Gastroesophageal sphincter (tissue), 4 donors: ENCODE results near the gene PROSER1. TPM values are rescaled to one million over a fixed set of nuclear protein-coding genes. Genes with fewer than 3 reads are reported as not detected.

Source experiments
- ATAC-seq: fragments of 150-250 bp; one replicate; pipeline ENCODE4 v1.9.1; 2016; ENCODE audit warnings: mild to moderate bottlenecking, moderate library complexity
- H3K27ac ChIP-seq, 4 donors: fragments of 200-600 bp; sonication (generic) in 3 of 4; 1 replicate in 3 of 4; 2 replicates in 1 of 4; pipeline ENCODE4 v1.5.1; 2016 to 2019
- H3K27me3 ChIP-seq: fragments of 200-600 bp; sonication (generic); one replicate; pipeline ENCODE4 v1.5.1; 2019
- H3K36me3 ChIP-seq, 2 donors: fragments of 200-600 bp; sonication (generic); one replicate each; pipeline ENCODE4 v1.5.1; 2019; ENCODE audit warnings: control low read depth in 1 of 2
- H3K4me1 ChIP-seq, 3 donors: fragments of 200-600 bp; sonication (generic); 1 replicate in 2 of 3; 2 replicates in 1 of 3; pipeline ENCODE4 v1.5.1; 2016 to 2019; ENCODE audit warnings: control low read depth in 2 of 3
- H3K4me3 ChIP-seq, 2 donors: fragments of 200-600 bp; sonication (generic); one replicate each; pipeline ENCODE4 v1.5.1; 2019; ENCODE audit warnings: mild to moderate bottlenecking in 1 of 2, moderate library complexity in 1 of 2
- H3K9me3 ChIP-seq, 3 donors: fragments of 200-600 bp; sonication (generic); one replicate each; pipeline ENCODE4 v1.5.1; 2017 to 2019; ENCODE audit warnings: control low read depth in 2 of 3
- CTCF ChIP-seq, 4 experiments: fragments of 200-600 bp in 2 of 4; fragments of 450-650 bp in 2 of 4; sonication (generic) in 1 of 4; IDR thresholded peaks; one replicate each; pipeline ENCODE4 v1.5.1; 2017 to 2019; ENCODE audit warnings: antibody characterized with exemption in 4 of 4, mild to moderate bottlenecking in 2 of 4, moderate library complexity in 2 of 4
- EP300 ChIP-seq: sonication (generic); formaldehyde crosslinking; IDR thresholded peaks from one replicate; pipeline ENCODE4 v1.6.1; 2017; ENCODE audit warnings: antibody characterized with exemption, mild to moderate bottlenecking
- POLR2A ChIP-seq, 2 donors: fragments of 450-650 bp; IDR thresholded peaks; one replicate each; pipeline ENCODE4 v1.6.1; 2017; ENCODE audit warnings: antibody characterized with exemption in 2 of 2, mild to moderate bottlenecking in 2 of 2, moderate library complexity in 1 of 2
- POLR2AphosphoS5 ChIP-seq: sonication (generic); formaldehyde crosslinking; IDR thresholded peaks from one replicate; pipeline ENCODE4 v1.6.1; 2017; ENCODE audit warnings: antibody characterized with exemption
- WGBS, 2 donors: methylation state at CpG; one replicate each; pipeline ENCODE4 v1.1.5; 2018; ENCODE audit warnings: low coverage in 1 of 2; 5-methylcytosine and 5-hydroxymethylcytosine counted together
- total RNA-seq, 4 donors: library from RNA; depleted of rRNA; stranded (reverse); fragments of >200 nt; gene quantifications; one replicate each; pipeline ENCODE4 v1.1.0, GENCODE V29; 2016

Gene PROSER1
- total RNA-seq, 4 donors from 2014 or later = 8.0 to 18.8 (median 13.3) TPM

GRCh38 chr13:38967446-38967845, 70.4 kb downstream of the PROSER1 start:
- Histone ChIP-seq H3K4me3 (no peak overlapping the region), H3K36me3 (no peaks in the 10 kb centered on the region), H3K27me3 (no peaks in the 10 kb centered on the region), H3K4me1 (no peaks in the 10 kb centered on the region), H3K27ac (no peak overlapping the region), H3K9me3 (no peaks in the 10 kb centered on the region)
- ATAC-seq = no peak
- 31 to 75% methylated on average over 1 to 2 of the region's 2 CpGs for WGBS, 2 donors
- TF ChIP-seq CTCF (IDR thresholded peaks at IDR 0.05) (no peak), POLR2AphosphoS5 (no peak), EP300 (no peak), POLR2A (IDR thresholded peaks at IDR 0.05) (no peak)

GRCh38 chr13:38965281-38965680, 72.6 kb downstream of the PROSER1 start:
- no peak overlapping the region for H3K4me3 ChIP-seq
- peaks cover 0 to 6% (median 0%) of the 10 kb centered on the region in 3 donors for H3K9me3 ChIP-seq
- WGBS, 2 donors = 71 to 78% methylated on average over 4 of the region's 4 CpGs
- H3K4me1 ChIP-seq = no peaks in the 10 kb centered on the region
- TF ChIP-seq EP300 (no peak), CTCF (IDR thresholded peaks at IDR 0.05) (no peak), POLR2AphosphoS5 (no peak), POLR2A (IDR thresholded peaks at IDR 0.05) (no peak)
- no peaks in the 10 kb centered on the region for H3K27me3 ChIP-seq
- H3K36me3 ChIP-seq = no peaks in the 10 kb centered on the region
- H3K27ac ChIP-seq = no peak overlapping the region
- ATAC-seq = no peak

- Histone ChIP-seq H3K27me3 (no peaks in the 10 kb centered on the region), H3K4me1 (no peaks in the 10 kb centered on the region), H3K4me3 (no peak overlapping the region), H3K27ac (no peak overlapping the region), H3K36me3 (no peaks in the 10 kb centered on the region), H3K9me3 (peaks cover 0 to 10% (median 0%) of the 10 kb centered on the region in 3 donors)
- no peak for ATAC-seq
- TF ChIP-seq POLR2AphosphoS5 (no peak), EP300 (no peak), POLR2A (IDR thresholded peaks at IDR 0.05) (no peak), CTCF (IDR thresholded peaks at IDR 0.05) (no peak)
These were observed 77.7 kb downstream of the PROSER1 start for GRCh38 chr13:38960175-38960574.

Other genes with a start within 250 kb of the PROSER1 start
- not detected for gene STOML3, start 47.3 kb downstream of the PROSER1 start, total RNA-seq
- gene NHLRC3, start 367 bp upstream of the PROSER1 start, total RNA-seq = 10 to 100 TPM in 3 of 4 donors, 1 to 10 TPM in 1; 9.9 to 20.1 (median 14.5) TPM